ENCODE data around the gene TMEM220. TPM values are rescaled to one million over a fixed set of nuclear protein-coding genes. Genes with fewer than 3 reads are reported as not detected.

The TMEM220 gene
- total RNA-seq, 3 donors from 2014 or later, result 14.9 to 29.5 (median 22.4) TPM

GRCh38 chr17:10741416-10742135 lies 11.8 kb upstream of the TMEM220 start:
- intact Hi-C loops (cut with DNase I, micrococcal nuclease), result loop anchor here in 1 of 2 donors (10.0 kb wide), 1 partner anchor 103 kb away; no protein-coding TSS in a partner anchor
- no peak for DNase-seq
- no peak for TF ChIP-seq CTCF (IDR thresholded peaks at IDR 0.05)

GRCh38 chr17:10739386-10739785 lies 9.6 kb upstream of the TMEM220 start:
- H3K9me3 ChIP-seq, result no peaks in the 10 kb centered on the region
- H3K4me3 ChIP-seq, result no peak overlapping the region
- peaks cover 11% of the 10 kb centered on the region for H3K4me1 ChIP-seq (ENCODE audit: low read depth)
- ATAC-seq (no peak), DNase-seq (no peak)
- no peaks in the 10 kb centered on the region for H3K36me3 ChIP-seq (ENCODE audit: low read depth)
- intact Hi-C loops (cut with DNase I, micrococcal nuclease), result loop anchor here in 1 of 2 donors (5.0 kb wide), 1 partner anchor 103 kb away; no protein-coding TSS in a partner anchor
- no peak for TF ChIP-seq CTCF (IDR thresholded peaks at IDR 0.05)

More at GRCh38 chr17:10741416-10742135, 11.8 kb upstream of the TMEM220 start:
- no peak overlapping the region for H3K4me3 ChIP-seq
- H3K4me1 ChIP-seq (ENCODE audit: low read depth), result peaks cover 20% of the 10 kb centered on the region
- no peak for ATAC-seq
- H3K9me3 ChIP-seq, result no peaks in the 10 kb centered on the region
- no peaks in the 10 kb centered on the region for H3K36me3 ChIP-seq (ENCODE audit: low read depth)

- peak; percentile 59 for ATAC-seq
- Histone ChIP-seq H3K4me1 (ENCODE audit: low read depth) (peaks cover 11% of the 10 kb centered on the region), H3K4me3 (no peak overlapping the region), H3K9me3 (no peaks in the 10 kb centered on the region), H3K36me3 (ENCODE audit: low read depth) (no peaks in the 10 kb centered on the region)
- peak; percentile 55 to 63 (median 59) for DNase-seq
- intact Hi-C loops (cut with DNase I, micrococcal nuclease), result loop anchor here in 1 of 2 donors (5.0 kb wide), 1 partner anchor 104 kb away; no protein-coding TSS in a partner anchor
- no peak for TF ChIP-seq CTCF (IDR thresholded peaks at IDR 0.05)
These were observed 8.9 kb upstream of the TMEM220 start for GRCh38 chr17:10738521-10739258.

GRCh38 chr17:10737736-10738135 lies 7.9 kb upstream of the TMEM220 start:
- peak; percentile 16 for ATAC-seq
- no peak overlapping the region for H3K4me3 ChIP-seq
- intact Hi-C loops (cut with DNase I, micrococcal nuclease), result loop anchor here in 1 of 2 donors (5.0 kb wide), 1 partner anchor 105 kb away; no protein-coding TSS in a partner anchor
- DNase-seq, result peak in 1 of 3 donors; percentile 35
- no peak for TF ChIP-seq CTCF (IDR thresholded peaks at IDR 0.05)
- H3K9me3 ChIP-seq, result no peaks in the 10 kb centered on the region
- no peaks in the 10 kb centered on the region for H3K36me3 ChIP-seq (ENCODE audit: low read depth)
- H3K4me1 ChIP-seq (ENCODE audit: low read depth), result peaks cover 19% of the 10 kb centered on the region

- intact Hi-C loops (cut with DNase I, micrococcal nuclease), result loop anchor here in 1 of 2 donors (5.0 kb wide), 1 partner anchor 105 kb away; no protein-coding TSS in a partner anchor
- H3K4me3 ChIP-seq, result no peak overlapping the region
- H3K36me3 ChIP-seq (ENCODE audit: low read depth), result no peaks in the 10 kb centered on the region
- no peaks in the 10 kb centered on the region for H3K9me3 ChIP-seq
- peaks cover 19% of the 10 kb centered on the region for H3K4me1 ChIP-seq (ENCODE audit: low read depth)
- TF ChIP-seq CTCF (IDR thresholded peaks at IDR 0.05), result peak; percentile 60
- DNase-seq (peak; percentile 82 to 88 (median 84)), ATAC-seq (peak; percentile 94)
These were observed 7.4 kb upstream of the TMEM220 start for GRCh38 chr17:10737168-10737622.
